Measurements from ENCODE around the gene UNCX. TPM values are rescaled to one million over a fixed set of nuclear protein-coding genes. Genes with fewer than 3 reads are reported as not detected.

UNCX gene
- total and polyA plus RNA-seq, 2 of the 8 experiments (the other 6 are each of a cell fraction or from before 2014, with no cell fraction given) = not detected

DNA sequence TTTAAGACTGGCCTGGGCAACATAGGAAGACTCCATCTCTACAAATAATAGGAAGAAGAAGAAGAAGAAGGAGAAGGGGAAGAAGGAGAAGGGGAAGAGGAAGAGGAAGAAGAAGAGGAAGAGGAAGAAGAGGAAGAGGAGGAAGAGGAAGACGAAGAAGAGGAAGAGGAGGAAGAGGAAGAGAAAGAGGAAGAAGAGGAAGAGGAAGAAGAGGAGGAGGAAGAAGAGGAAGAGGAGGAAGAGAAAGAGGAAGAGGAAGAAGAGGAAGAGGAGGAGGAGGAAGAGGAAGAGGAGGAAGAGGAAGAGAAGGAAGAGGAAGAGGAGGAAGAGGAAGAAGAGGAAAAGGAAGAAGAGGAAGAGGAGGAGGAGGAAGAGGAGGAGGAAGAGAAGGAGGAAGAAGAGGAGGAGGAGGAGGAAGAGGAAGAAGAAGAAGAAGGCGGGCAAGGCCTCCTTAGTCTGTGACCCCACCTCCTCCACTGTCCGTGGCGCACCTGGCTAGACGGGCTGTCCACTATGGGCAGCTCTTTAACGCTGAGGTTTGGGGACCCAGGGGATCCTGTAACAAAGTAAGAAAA is 43.9 kb upstream of the UNCX start:
- Histone ChIP-seq H3K9ac (replicated peaks in 1 of 4; ENCODE audit: extremely low read depth in 1 of 4, low read depth in 3 of 4, low read length in 3 of 4) (no peak overlapping the region), H2BK120ac (replicated peaks; ENCODE audit: low read depth, low read length) (no peak overlapping the region), H3K4me2 (ENCODE audit: insufficient read depth in 1 of 2, low read depth in 2 of 2, low read length in 2 of 2) (no peak overlapping the region), H3K4me1 (replicated peaks in 1 of 4; ENCODE audit: control insufficient read depth in 3 of 4, insufficient read depth in 4 of 4, low read length in 3 of 4) (no peaks in the 10 kb centered on the region), H4K8ac (ENCODE audit: extremely low read depth, insufficient read depth, low read length) (no peak overlapping the region), H3K79me1 (ENCODE audit: low read depth, low read length) (no peaks in the 10 kb centered on the region), H2BK12ac (ENCODE audit: low read depth, low read length) (no peak overlapping the region), H4K91ac (replicated peaks; ENCODE audit: insufficient read length, low read length) (no peak overlapping the region), H3K56ac (replicated peaks; ENCODE audit: insufficient read length, low read depth, low read length) (no peak overlapping the region), H2BK20ac (ENCODE audit: low read length) (no peak overlapping the region), H3K18ac (ENCODE audit: extremely low read depth, low read length) (no peak overlapping the region), H3K9me3 (ENCODE audit: insufficient read depth in 2 of 2, low read depth in 1 of 2, low read length in 1 of 2) (no peaks in the 10 kb centered on the region), H3K27me3 (replicated peaks in 1 of 4; ENCODE audit: control insufficient read depth in 3 of 4, extremely low read depth in 1 of 4, insufficient read depth in 3 of 4, low read length in 3 of 4) (no peaks in the 10 kb centered on the region; a peak in 1 of 7 replicates), H4K5ac (ENCODE audit: insufficient read length, low read depth, low read length) (no peak overlapping the region), H3K36me3 (ENCODE audit: control insufficient read depth in 2 of 4, insufficient read depth in 4 of 4, low read length in 3 of 4) (no peaks in the 10 kb centered on the region), H3K4me3 (ENCODE audit: extremely low read depth in 1 of 4, insufficient read depth in 2 of 4, low read depth in 3 of 4, low read length in 4 of 4) (no peak overlapping the region), H4K20me1 (replicated peaks in 1 of 2; ENCODE audit: control insufficient read depth in 1 of 2, insufficient read depth in 2 of 2, low read length in 2 of 2) (no peaks in the 10 kb centered on the region), H3K23ac (ENCODE audit: insufficient read length) (no peak overlapping the region), H3K23me2 (ENCODE audit: low read depth, low read length) (peaks cover 4% of the 10 kb centered on the region; the same call in 1 of the 2 replicates), H3K27ac (ENCODE audit: low read depth, low read length) (no peak overlapping the region), H3K79me2 (ENCODE audit: control insufficient read depth in 1 of 2, insufficient read depth in 2 of 2, low read length in 2 of 2) (no peaks in the 10 kb centered on the region), H2BK15ac (ENCODE audit: low read length) (no peak overlapping the region), H3K4ac (replicated peaks; ENCODE audit: insufficient read length, low read depth, low read length) (no peak overlapping the region), H2AK5ac (ENCODE audit: low read depth, low read length) (no peak overlapping the region), H3K14ac (ENCODE audit: insufficient read length) (no peak overlapping the region), H2AFZ (ENCODE audit: low read length) (no peak overlapping the region), H2BK5ac (ENCODE audit: low read depth, low read length) (no peak overlapping the region)
- ChIA-PET CTCF (ENCODE audit: partially characterized antibody) (interaction anchor here (1.1 to 1.2 kb wide), 2 partner anchors 15 to 21 kb away, joined by 3 read pairs; no protein-coding TSS in a partner anchor), POLR2A (ENCODE audit: partially characterized antibody) (no interaction called here)
- FAIRE-seq (no peak), DNase-seq (ENCODE audit: low read depth in 1 of 2, low spot score in 2 of 2) (no peak)
- 83% methylated on average over 6 of the region's 6 CpGs; no CpG with 5 or more reads in 1 of the 2 experiments for WGBS, 2 experiments (ENCODE audit: extremely low coverage in 1 of 2, insufficient coverage in 1 of 2, insufficient read length in 1 of 2, insufficient replicate concordance in 2 of 2, low coverage in 1 of 2, low lambda C conversion rate in 2 of 2, missing lambda C conversion rate in 1 of 2)
- TF ChIP-seq TAF7 (optimal IDR thresholded peaks at IDR 0.05; ENCODE audit: borderline replicate concordance, low read depth, low read length) (no peak), POLR2AphosphoS5 (IDR thresholded peaks at IDR 0.05; ENCODE audit: low read depth, low read length) (no peak), TAF1 (IDR thresholded peaks at IDR 0.05; ENCODE audit: low read depth, low read length) (no peak), SIX5 (IDR thresholded peaks at IDR 0.05; ENCODE audit: low read depth, low read length) (no peak), SIRT6 (IDR thresholded peaks at IDR 0.05; ENCODE audit: low read length) (no peak), TEAD4 (IDR thresholded peaks at IDR 0.05; ENCODE audit: low read depth, low read length) (no peak), SP4 (IDR thresholded peaks at IDR 0.05; ENCODE audit: low read length) (no peak), KDM5A (IDR thresholded peaks at IDR 0.05; ENCODE audit: low read length) (no peak), PHF8 (conservative IDR thresholded peaks at IDR 0.05; ENCODE audit: low read depth, low read length) (no peak), CHD2 (IDR thresholded peaks at IDR 0.05; ENCODE audit: low read length) (no peak), SP2 (IDR thresholded peaks at IDR 0.05; ENCODE audit: low read length) (no peak), BACH1 (IDR thresholded peaks at IDR 0.05; ENCODE audit: low read length) (no peak)
- TF ChIP-seq, protein P1, sequence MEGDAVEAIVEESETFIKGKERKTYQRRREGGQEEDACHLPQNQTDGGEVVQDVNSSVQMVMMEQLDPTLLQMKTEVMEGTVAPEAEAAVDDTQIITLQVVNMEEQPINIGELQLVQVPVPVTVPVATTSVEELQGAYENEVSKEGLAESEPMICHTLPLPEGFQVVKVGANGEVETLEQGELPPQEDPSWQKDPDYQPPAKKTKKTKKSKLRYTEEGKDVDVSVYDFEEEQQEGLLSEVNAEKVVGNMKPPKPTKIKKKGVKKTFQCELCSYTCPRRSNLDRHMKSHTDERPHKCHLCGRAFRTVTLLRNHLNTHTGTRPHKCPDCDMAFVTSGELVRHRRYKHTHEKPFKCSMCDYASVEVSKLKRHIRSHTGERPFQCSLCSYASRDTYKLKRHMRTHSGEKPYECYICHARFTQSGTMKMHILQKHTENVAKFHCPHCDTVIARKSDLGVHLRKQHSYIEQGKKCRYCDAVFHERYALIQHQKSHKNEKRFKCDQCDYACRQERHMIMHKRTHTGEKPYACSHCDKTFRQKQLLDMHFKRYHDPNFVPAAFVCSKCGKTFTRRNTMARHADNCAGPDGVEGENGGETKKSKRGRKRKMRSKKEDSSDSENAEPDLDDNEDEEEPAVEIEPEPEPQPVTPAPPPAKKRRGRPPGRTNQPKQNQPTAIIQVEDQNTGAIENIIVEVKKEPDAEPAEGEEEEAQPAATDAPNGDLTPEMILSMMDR (IDR thresholded peaks at IDR 0.05; ENCODE audit: control extremely low read depth in 1 of 3, insufficient read depth in 1 of 3, low read depth in 1 of 3, low read length in 3 of 3) = no peak
